HEK293 (cell line): ENCODE results near the gene RNU7-1.

Experiments
- CTCF ChIA-PET: fragments of 350-600 bp; formaldehyde crosslinking; extraction: SDS; loops from one replicate; lab custom pipeline; 2021; ENCODE audit warnings: antibody characterized with exemption; lab: Yijun Ruan, JAX
- POLR2A ChIA-PET: fragments of 300-600 bp; formaldehyde crosslinking; extraction: SDS; loops from one replicate; lab custom pipeline; 2020; ENCODE audit warnings: antibody characterized with exemption, inconsistent platforms; lab: Yijun Ruan, JAX
- H3K27ac ChIP-seq: fragments of 200-500 bp; sonication (Bioruptor generic); 2 replicates; pipeline ENCODE4 v1.5.1; 2014; ENCODE audit warnings: low read depth, low read length, control low read depth, inconsistent platforms; ENCODE audit errors: extremely low read depth
- H3K36me3 ChIP-seq, 2 experiments: fragments of 200-500 bp in 1 of 2; sonication (Bioruptor generic) in 1 of 2; 1 replicate in 1 of 2; 2 replicates in 1 of 2; pipeline ENCODE4 v1.5.1; 2014 to 2017; ENCODE audit warnings: inconsistent platforms in 2 of 2, low read length in 2 of 2; ENCODE audit not compliant: control insufficient read depth in 2 of 2, insufficient read depth in 1 of 2
- H3K4me1 ChIP-seq: fragments of 200-500 bp; sonication (Bioruptor generic); 2 replicates; pipeline ENCODE4 v1.5.1; 2014; ENCODE audit warnings: mild to moderate bottlenecking, low read length, inconsistent platforms; ENCODE audit not compliant: control insufficient read depth, insufficient read depth
- H3K4me3 ChIP-seq: 2 replicates; pipeline ENCODE4 v1.5.1; 2011; ENCODE audit warnings: low read depth, mild to moderate bottlenecking, control low read depth, low read length, moderate library complexity
- H3K9me3 ChIP-seq: fragments of 200-500 bp; sonication (Bioruptor generic); 2 replicates; pipeline ENCODE4 v1.5.1; 2014; ENCODE audit warnings: low read depth, low read length, inconsistent platforms; ENCODE audit not compliant: control insufficient read depth, insufficient read depth
- HOXA7 ChIP-seq: sonication (generic); formaldehyde crosslinking; IDR thresholded peaks from 2 replicates; pipeline ENCODE4 v1.8.1; 2022; ENCODE audit warnings: missing genetic modification reagents, borderline replicate concordance
- INSM2 ChIP-seq: fragments of 450-650 bp; formaldehyde crosslinking; IDR thresholded peaks from 2 replicates; pipeline ENCODE4 v1.5.1; 2016; ENCODE audit warnings: missing biosample characterization, missing genetic modification characterization
- KLF10 ChIP-seq: fragments of 450-650 bp; IDR thresholded peaks from 2 replicates; pipeline ENCODE4 v1.5.1; 2018; ENCODE audit warnings: missing biosample characterization, mild to moderate bottlenecking, missing genetic modification characterization
- SP2 ChIP-seq: fragments of 450-650 bp; formaldehyde crosslinking; IDR thresholded peaks from 2 replicates; pipeline ENCODE4 v1.5.1; 2016; ENCODE audit warnings: missing biosample characterization, missing genetic modification characterization
- SP3 ChIP-seq: fragments of 450-650 bp; formaldehyde crosslinking; IDR thresholded peaks from 2 replicates; pipeline ENCODE4 v1.5.1; 2016; ENCODE audit warnings: missing biosample characterization, missing genetic modification characterization
- ZBTB1 ChIP-seq: fragments of 450-650 bp; formaldehyde crosslinking; IDR thresholded peaks from 2 replicates; pipeline ENCODE4 v1.5.1; 2016; ENCODE audit warnings: missing biosample characterization, missing genetic modification characterization
- ZBTB20 ChIP-seq: fragments of 450-650 bp; formaldehyde crosslinking; IDR thresholded peaks from 2 replicates; pipeline ENCODE4 v1.5.1; 2016; ENCODE audit warnings: missing biosample characterization, missing genetic modification characterization
- ZBTB6 ChIP-seq: fragments of 450-650 bp; formaldehyde crosslinking; IDR thresholded peaks from 2 replicates; pipeline ENCODE4 v1.5.1; 2017; ENCODE audit warnings: missing biosample characterization, missing genetic modification characterization
- ZBTB7A ChIP-seq: fragments of 450-650 bp; formaldehyde crosslinking; IDR thresholded peaks from 2 replicates; pipeline ENCODE4 v1.5.1; 2016; ENCODE audit warnings: low read depth, missing biosample characterization, missing genetic modification characterization
- ZNF112 ChIP-seq: fragments of 450-650 bp; formaldehyde crosslinking; IDR thresholded peaks from 2 replicates; pipeline ENCODE4 v1.5.0; 2017; ENCODE audit warnings: missing biosample characterization, missing genetic modification characterization
- ZNF18 ChIP-seq: fragments of 450-650 bp; formaldehyde crosslinking; IDR thresholded peaks from 2 replicates; pipeline ENCODE4 v1.5.1; 2016; ENCODE audit warnings: missing biosample characterization, missing genetic modification characterization
- ZNF184 ChIP-seq: fragments of 450-650 bp; IDR thresholded peaks from 2 replicates; pipeline ENCODE4 v1.5.1; 2018; ENCODE audit warnings: missing biosample characterization, mild to moderate bottlenecking, missing genetic modification characterization
- ZNF23 ChIP-seq: fragments of 450-650 bp; formaldehyde crosslinking; IDR thresholded peaks from 2 replicates; pipeline ENCODE4 v1.5.1; 2016; ENCODE audit warnings: missing biosample characterization, missing genetic modification characterization, borderline replicate concordance
- ZNF274 ChIP-seq, 2 experiments: fragments of 200-500 bp in 1 of 2; fragments of 450-650 bp in 1 of 2; sonication (Bioruptor generic) in 1 of 2; formaldehyde crosslinking in 1 of 2; IDR thresholded peaks; 2 replicates each; pipeline versions ENCODE4 v1.5.1 to v1.6.1; 2014 to 2016; ENCODE audit warnings: borderline replicate concordance in 1 of 2, inconsistent platforms in 1 of 2, low read length in 1 of 2, missing biosample characterization in 1 of 2, missing genetic modification characterization in 1 of 2
- ZNF416 ChIP-seq: fragments of 450-650 bp; formaldehyde crosslinking; IDR thresholded peaks from 2 replicates; pipeline ENCODE4 v1.5.1; 2016; ENCODE audit warnings: missing biosample characterization, missing genetic modification characterization
- ZNF423 ChIP-seq: fragments of 450-650 bp; formaldehyde crosslinking; IDR thresholded peaks from 2 replicates; pipeline ENCODE4 v1.5.1; 2016; ENCODE audit warnings: missing biosample characterization, missing genetic modification characterization
- ZNF561 ChIP-seq: fragments of 450-650 bp; IDR thresholded peaks from 2 replicates; pipeline ENCODE4 v1.5.1; 2018; ENCODE audit warnings: missing biosample characterization, missing genetic modification characterization, borderline replicate concordance
- ZNF580 ChIP-seq: fragments of 450-650 bp; formaldehyde crosslinking; IDR thresholded peaks from 2 replicates; pipeline ENCODE4 v1.5.1; 2016; ENCODE audit warnings: missing biosample characterization, missing genetic modification characterization

The RNU7-1 gene

GRCh38 chr12:6914947-6915788, 28.4 kb upstream of the RNU7-1 start (continued):
- TF ChIP-seq INSM2 (tag by site-specific recombination) = 0 out of 2 replicates have a peak, but pooled peaks have one; percentile 3
- peak; percentile 53 for TF ChIP-seq SP2 (tag by site-specific recombination)
- no peak for TF ChIP-seq ZNF184 (tag by site-specific recombination)
- peak; percentile 63; the same call in 1 of the 2 replicates for TF ChIP-seq ZBTB20 (tag by site-specific recombination)
- TF ChIP-seq ZNF416 = no peak
- no peak for TF ChIP-seq ZNF561 (tag by site-specific recombination)

- Histone ChIP-seq H3K4me1 (peaks cover 7% of the 10 kb centered on the region), H3K4me3 (no peak overlapping the region), H3K27ac (no peak overlapping the region), H3K9me3 (no peaks in the 10 kb centered on the region), H3K36me3 (peaks cover 15 to 39% of the 10 kb centered on the region in 2 experiments; a peak in 2 of 3 replicates)
- POLR2A ChIA-PET = interaction anchor here (1.0 kb wide), 1 partner anchor 47 kb away, joined by 3 read pairs; no protein-coding TSS in a partner anchor
- TF ChIP-seq SP3 (tag by site-specific recombination) (peak; percentile 37; the same call in 1 of the 2 replicates), ZNF423 (tag by site-specific recombination) (no peak)
- CTCF ChIA-PET = no interaction called here
Measured at GRCh38 chr12:6915789-6916285, 27.8 kb upstream of the RNU7-1 start.

- Histone ChIP-seq H3K9me3 (no peaks in the 10 kb centered on the region), H3K4me3 (no peak overlapping the region), H3K36me3 (peaks cover 19 to 43% of the 10 kb centered on the region in 2 experiments; a peak in 2 of 3 replicates), H3K27ac (no peak overlapping the region), H3K4me1 (peaks cover 7% of the 10 kb centered on the region)
- CTCF ChIA-PET = interaction anchor here (0.5 to 1.1 kb wide), 5 partner anchors 9 to 228 kb away, joined by 3 read pairs; no protein-coding TSS in a partner anchor
- no peak for TF ChIP-seq ZBTB7A (tag by site-specific recombination)
- TF ChIP-seq ZNF112 (tag by site-specific recombination) = 0 out of 2 replicates have a peak, but pooled peaks have one; percentile 4
- POLR2A ChIA-PET = interaction anchor here (1.0 to 1.2 kb wide), 4 partner anchors 9 to 48 kb away, joined by 3 to 4 read pairs (median 3); no protein-coding TSS in a partner anchor
Measured at GRCh38 chr12:6916426-6917200, 27.0 kb upstream of the RNU7-1 start.

GRCh38 chr12:6917491-6918231, 26.0 kb upstream of the RNU7-1 start:
- Histone ChIP-seq H3K36me3 (peaks cover 23 to 53% of the 10 kb centered on the region in 2 experiments), H3K4me1 (peaks cover 7% of the 10 kb centered on the region), H3K27ac (no peak overlapping the region), H3K9me3 (no peaks in the 10 kb centered on the region), H3K4me3 (no peak overlapping the region)
- POLR2A ChIA-PET = interaction anchor here (0.9 to 1.2 kb wide), 4 partner anchors 7 to 45 kb away, joined by 3 to 4 read pairs (median 3); no protein-coding TSS in a partner anchor
- CTCF ChIA-PET = interaction anchor here (0.5 to 1.1 kb wide), 5 partner anchors 8 to 197 kb away, joined by 3 to 4 read pairs (median 3); no protein-coding TSS in a partner anchor
- no peak for TF ChIP-seq ZBTB6 (tag by site-specific recombination)
- no peak for TF ChIP-seq ZNF23 (tag by site-specific recombination)
- no peak for TF ChIP-seq ZNF416
- no peak for TF ChIP-seq ZNF580 (tag by site-specific recombination)
- TF ChIP-seq HOXA7 (CRISPR knock-in tag) = no peak
- no peak for TF ChIP-seq ZBTB1 (tag by site-specific recombination)
- TF ChIP-seq ZNF423 (tag by site-specific recombination) = no peak
- no peak for TF ChIP-seq ZNF274 (IDR thresholded peaks at IDR 0.05; ENCODE audit: low read length)
- no peak for TF ChIP-seq ZNF274 (tag by site-specific recombination; IDR thresholded peaks at IDR 0.05; ENCODE audit: borderline replicate concordance)
- TF ChIP-seq KLF10 (tag by site-specific recombination) = no peak
- TF ChIP-seq ZNF18 (tag by site-specific recombination) = no peak
